Right atrium auricular region (tissue), 2 donors: ENCODE measurements around the gene LENG1. TPM values are rescaled to one million over a fixed set of nuclear protein-coding genes. Genes with fewer than 3 reads are reported as not detected.
A peak's percentile ranks its signal among the peaks of the same experiment; 100 is the strongest.

Source experiments
- DNase-seq: peaks from one replicate; pipeline ENCODE4 v3.0.0-alpha.2; 2019; ENCODE audit warnings: low spot score
- H3K27ac ChIP-seq, 2 donors: fragments of 200-600 bp; sonication (generic); 1 replicate in 1 of 2; 2 replicates in 1 of 2; pipeline ENCODE4 v1.5.1; 2016 to 2019
- H3K27me3 ChIP-seq, 2 donors: fragments of 200-600 bp; sonication (generic); one replicate each; pipeline versions ENCODE4 v1.5.1 to v1.6.0; 2017 to 2019
- H3K36me3 ChIP-seq: fragments of 200-600 bp; sonication (generic); one replicate; pipeline ENCODE4 v1.5.1; 2016
- H3K4me1 ChIP-seq, 2 donors: fragments of 200-600 bp; sonication (generic); one replicate each; pipeline versions ENCODE4 v1.5.1 to v1.6.0; 2017 to 2019
- H3K4me3 ChIP-seq, 2 donors: fragments of 200-600 bp; sonication (generic); 1 replicate in 1 of 2; 2 replicates in 1 of 2; pipeline ENCODE4 v1.5.1; 2017 to 2019; ENCODE audit warnings: mild to moderate bottlenecking in 1 of 2, moderate library complexity in 1 of 2
- H3K9me3 ChIP-seq, 2 donors: fragments of 200-600 bp; sonication (generic); one replicate each; pipeline ENCODE4 v1.5.1; 2019
- CTCF ChIP-seq, 2 donors: fragments of 200-600 bp; sonication (generic); IDR thresholded peaks; one replicate each; pipeline ENCODE4 v1.5.1; 2019; ENCODE audit warnings: antibody characterized with exemption in 2 of 2
- total RNA-seq, 2 donors: library from RNA; depleted of rRNA; stranded (reverse); fragments of >200 nt; gene quantifications; one replicate each; pipeline ENCODE4 v1.1.0, GENCODE V29; 2016

Gene LENG1
- total RNA-seq, 2 donors from 2014 or later = 6.3 to 10.0 TPM

GRCh38 chr19:54115109-54116063 is 44.1 kb downstream of the LENG1 start, which contains the start of the genes PRPF31 and TFPT:
TSS of gene PRPF31 (plus strand) at chr19:54115754. CDS start at chr19:54118279, 2,525 bp downstream.
TSS of gene TFPT (minus strand) at chr19:54115657. CDS start at chr19:54115269, 388 bp downstream.
- peaks cover 0 to 29% of the 10 kb centered on the region in 2 donors for H3K4me1 ChIP-seq
- H3K9me3 ChIP-seq = no peaks in the 10 kb centered on the region
- no peaks in the 10 kb centered on the region for H3K27me3 ChIP-seq
- peak within 1 kb of the TSS; percentile 62 to 94 for H3K4me3 ChIP-seq
- peaks cover 27% of the 10 kb centered on the region for H3K36me3 ChIP-seq
- TF ChIP-seq CTCF (IDR thresholded peaks at IDR 0.05) = no peak
- DNase-seq = peak; percentile 99
- H3K27ac ChIP-seq = peak within 1 kb of the TSS; percentile 92

GRCh38 chr19:54114340-54115108 is 45.0 kb downstream of the LENG1 start:
- Histone ChIP-seq H3K27ac (peak overlapping the region; percentile 92), H3K4me3 (peak overlapping the region; percentile 62 to 94), H3K4me1 (peaks cover 0 to 29% of the 10 kb centered on the region in 2 donors), H3K9me3 (no peaks in the 10 kb centered on the region), H3K36me3 (peaks cover 26% of the 10 kb centered on the region), H3K27me3 (no peaks in the 10 kb centered on the region)
- no peak for TF ChIP-seq CTCF (IDR thresholded peaks at IDR 0.05)
- no peak for DNase-seq

DNA sequence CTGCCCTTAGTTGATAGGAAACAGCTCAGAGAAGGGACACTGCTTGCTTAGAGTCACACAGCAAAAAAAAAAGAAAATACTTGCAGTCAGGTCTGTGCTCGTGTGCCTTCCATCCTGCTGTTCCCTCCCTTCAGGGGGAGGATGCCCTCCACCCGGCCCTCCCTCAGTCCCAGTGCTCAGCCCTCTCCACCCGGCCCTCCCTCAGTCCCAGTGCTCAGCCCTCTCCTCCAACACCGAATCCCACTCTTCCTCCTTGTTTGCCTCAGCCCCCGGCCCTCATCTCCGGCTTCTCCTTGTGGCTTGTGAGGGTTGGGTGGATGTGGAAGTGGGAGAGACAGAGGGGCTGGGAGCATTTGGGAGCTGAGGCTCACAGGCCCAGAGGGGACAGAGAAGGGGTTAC is 49.9 kb downstream of the LENG1 start:
- Histone ChIP-seq H3K27me3 (no peaks in the 10 kb centered on the region), H3K9me3 (no peaks in the 10 kb centered on the region), H3K4me1 (peaks cover 0 to 12% of the 10 kb centered on the region in 2 donors), H3K36me3 (peaks cover 55% of the 10 kb centered on the region), H3K27ac (no peak overlapping the region), H3K4me3 (no peak overlapping the region)
- TF ChIP-seq CTCF (IDR thresholded peaks at IDR 0.05) = no peak
- DNase-seq = no peak

DNA sequence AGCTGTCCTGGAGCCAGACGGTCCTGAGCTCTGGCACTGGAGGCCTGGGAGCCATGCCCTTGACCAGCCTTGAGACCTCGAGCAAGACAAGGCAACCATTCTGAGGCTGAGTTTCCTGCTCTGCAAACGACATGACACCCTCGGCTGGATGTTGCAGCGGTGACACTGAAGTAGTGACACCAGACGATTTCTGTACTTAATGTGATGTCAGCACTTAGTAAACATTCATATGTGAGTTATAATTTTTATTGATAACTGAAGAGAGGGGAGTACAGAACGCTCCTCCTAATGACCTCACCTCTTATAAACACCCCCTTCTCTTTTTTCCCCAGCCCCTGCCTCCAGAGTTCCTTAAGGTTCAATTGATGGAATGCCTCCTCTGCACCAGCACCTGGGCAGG is 51.0 kb downstream of the LENG1 start:
- Histone ChIP-seq H3K4me3 (no peak overlapping the region), H3K4me1 (peaks cover 0 to 5% of the 10 kb centered on the region in 2 donors), H3K36me3 (peaks cover 55% of the 10 kb centered on the region), H3K9me3 (no peaks in the 10 kb centered on the region), H3K27me3 (no peaks in the 10 kb centered on the region), H3K27ac (no peak overlapping the region)
- TF ChIP-seq CTCF (IDR thresholded peaks at IDR 0.05) = no peak
- no peak for DNase-seq

GRCh38 chr19:54107876-54108490 is 51.5 kb downstream of the LENG1 start:
- no peaks in the 10 kb centered on the region for H3K9me3 ChIP-seq
- no peak for TF ChIP-seq CTCF (IDR thresholded peaks at IDR 0.05)
- H3K4me1 ChIP-seq = peaks cover 0 to 8% of the 10 kb centered on the region in 2 donors
- H3K36me3 ChIP-seq = peaks cover 55% of the 10 kb centered on the region
- no peak overlapping the region for H3K27ac ChIP-seq
- no peaks in the 10 kb centered on the region for H3K27me3 ChIP-seq
- no peak for DNase-seq
- H3K4me3 ChIP-seq = no peak overlapping the region
